WERI-Rb-1 (cell line): ENCODE results near the gene DDO.
A peak's percentile ranks its signal among the peaks of the same experiment; 100 is the strongest.
"Not testable (repeated sequence)": the region's sequence is repeated elsewhere in the genome, so short reads cannot be mapped to it uniquely, and the experiment has no call there.

Experiments
- DNase-seq: peaks from one replicate; pipeline ENCODE4 v3.0.0-alpha.2; 2020
- H3K27ac ChIP-seq: fragments of 250-450 bp; sonication (Bioruptor Pico); 2 replicates; pipeline ENCODE4 v1.5.1; 2020; ENCODE audit warnings: mild to moderate bottlenecking, moderate library complexity
- H3K27me3 ChIP-seq: fragments of 250-450 bp; sonication (Bioruptor Pico); 2 replicates; pipeline ENCODE4 v1.5.1; 2021; ENCODE audit warnings: mild to moderate bottlenecking, low read depth, moderate library complexity; ENCODE audit not compliant: insufficient read depth, severe bottlenecking
- H3K36me3 ChIP-seq: fragments of 250-450 bp; sonication (Bioruptor Pico); 2 replicates; pipeline ENCODE4 v1.5.1; 2020; ENCODE audit warnings: mild to moderate bottlenecking, moderate library complexity
- H3K4me3 ChIP-seq: 2 replicates; pipeline ENCODE4 v1.5.1; 2011; ENCODE audit warnings: low read depth, mild to moderate bottlenecking, control low read depth, low read length
- H3K9me3 ChIP-seq: fragments of 250-450 bp; sonication (Bioruptor Pico); 2 replicates; pipeline ENCODE4 v1.5.1; 2021; ENCODE audit warnings: mild to moderate bottlenecking, moderate library complexity; ENCODE audit not compliant: severe bottlenecking
- CTCF ChIP-seq: IDR thresholded peaks from 2 replicates; pipeline ENCODE4 v1.5.1; 2011; ENCODE audit warnings: low read depth, mild to moderate bottlenecking, control low read depth, inconsistent platforms, low read length

Gene DDO

GRCh38 chr6:110457567-110458175 lies 42.3 kb upstream of the DDO start:
- H3K27ac ChIP-seq, H3K4me3 ChIP-seq, H3K36me3 ChIP-seq, H3K9me3 ChIP-seq, H3K27me3 ChIP-seq: not testable (repeated sequence)
- TF ChIP-seq CTCF: peak; percentile 48; the same call in 1 of the 2 replicates
- peak; percentile 50 for DNase-seq

- H3K9me3 ChIP-seq: no peaks in the 10 kb centered on the region
- H3K4me3 ChIP-seq: no peak overlapping the region
- DNase-seq: no peak
- no peaks in the 10 kb centered on the region for H3K27me3 ChIP-seq
- H3K36me3 ChIP-seq: no peaks in the 10 kb centered on the region
- H3K27ac ChIP-seq: no peak overlapping the region
- no peak for TF ChIP-seq CTCF
Measured at GRCh38 chr6:110456694-110457093, 41.3 kb upstream of the DDO start.

GRCh38 chr6:110449541-110449895 lies 34.1 kb upstream of the DDO start:
- Histone ChIP-seq H3K9me3 (no peaks in the 10 kb centered on the region), H3K36me3 (no peaks in the 10 kb centered on the region), H3K27me3 (no peaks in the 10 kb centered on the region), H3K4me3 (no peak overlapping the region), H3K27ac (no peak overlapping the region)
- no peak for TF ChIP-seq CTCF
- no peak for DNase-seq

- no peaks in the 10 kb centered on the region for H3K9me3 ChIP-seq
- TF ChIP-seq CTCF: no peak
- H3K27me3 ChIP-seq: no peaks in the 10 kb centered on the region
- no peak overlapping the region for H3K4me3 ChIP-seq
- no peak overlapping the region for H3K27ac ChIP-seq
- peak; percentile 62 for DNase-seq
- H3K36me3 ChIP-seq: no peaks in the 10 kb centered on the region
Measured at GRCh38 chr6:110448846-110449540, 33.6 kb upstream of the DDO start.

- Histone ChIP-seq H3K9me3 (no peaks in the 10 kb centered on the region), H3K4me3 (no peak overlapping the region), H3K27me3 (no peaks in the 10 kb centered on the region), H3K36me3 (no peaks in the 10 kb centered on the region), H3K27ac (no peak overlapping the region)
- DNase-seq: no peak
- TF ChIP-seq CTCF: no peak
Measured at GRCh38 chr6:110447761-110448160, 32.4 kb upstream of the DDO start.

GRCh38 chr6:110446405-110446804 lies 31.0 kb upstream of the DDO start:
- Histone ChIP-seq H3K27ac (no peak overlapping the region), H3K4me3 (no peak overlapping the region), H3K9me3 (no peaks in the 10 kb centered on the region), H3K36me3 (no peaks in the 10 kb centered on the region), H3K27me3 (no peaks in the 10 kb centered on the region)
- no peak for TF ChIP-seq CTCF
- no peak for DNase-seq
